ACC112 (cell line): Measurements from ENCODE around the gene SPTAN1.

Experiments used
- H2AFZ ChIP-seq: fragments of 200-600 bp; sonication (generic); one replicate; pipeline ENCODE4 v1.6.0; 2017; ENCODE audit warnings: antibody characterized with exemption, low read length; ENCODE audit not compliant: unreplicated experiment
- H3K27ac ChIP-seq: fragments of 200-600 bp; sonication (generic); 2 replicates; pipeline ENCODE4 v1.5.1; 2014; ENCODE audit warnings: low read depth, mild to moderate bottlenecking, antibody characterized with exemption, low read length, moderate library complexity
- H3K27me3 ChIP-seq: fragments of 200-600 bp; sonication (generic); 2 replicates; pipeline ENCODE4 v1.6.1; 2014; ENCODE audit warnings: mild to moderate bottlenecking, antibody characterized with exemption, low read length, moderate library complexity, mixed read lengths; ENCODE audit not compliant: insufficient read depth
- H3K36me3 ChIP-seq: fragments of 200-600 bp; sonication (generic); 2 replicates; pipeline ENCODE4 v1.6.1; 2016; ENCODE audit warnings: mild to moderate bottlenecking, antibody characterized with exemption, low read length, moderate library complexity, mixed read lengths; ENCODE audit not compliant: insufficient read depth
- H3K4me1 ChIP-seq: fragments of 200-600 bp; sonication (generic); one replicate; pipeline ENCODE4 v1.6.1; 2016; ENCODE audit warnings: low read length, mixed read lengths; ENCODE audit not compliant: insufficient read depth, unreplicated experiment, control insufficient read depth
- H3K4me3 ChIP-seq: fragments of 200-600 bp; sonication (generic); 2 replicates; pipeline ENCODE4 v1.5.1; 2014; ENCODE audit warnings: mild to moderate bottlenecking, low read depth, low read length
- H3K79me2 ChIP-seq: fragments of 200-600 bp; sonication (generic); one replicate; pipeline ENCODE4 v1.6.0; 2016; ENCODE audit warnings: low read length; ENCODE audit not compliant: control insufficient read depth, unreplicated experiment, insufficient read depth

Gene SPTAN1

DNA sequence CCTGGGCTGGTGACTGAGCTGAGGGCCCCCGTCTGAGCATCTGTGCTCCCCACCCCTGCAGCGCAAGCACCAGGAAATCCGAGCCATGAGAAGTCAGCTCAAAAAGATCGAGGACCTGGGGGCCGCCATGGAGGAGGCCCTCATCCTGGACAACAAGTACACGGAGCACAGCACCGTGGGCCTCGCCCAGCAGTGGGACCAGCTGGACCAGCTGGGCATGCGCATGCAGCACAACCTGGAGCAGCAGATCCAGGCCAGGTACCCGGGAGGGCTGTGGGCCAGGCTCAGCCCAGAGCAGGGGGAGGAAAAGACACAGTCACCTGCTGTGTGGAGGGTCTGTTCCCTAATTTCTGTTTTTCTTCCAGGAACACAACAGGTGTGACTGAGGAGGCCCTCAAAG lies 79.7 kb downstream of the SPTAN1 start:
- H3K4me1 ChIP-seq, result peaks cover 33% of the 10 kb centered on the region
- no peak overlapping the region for H3K4me3 ChIP-seq
- H3K27ac ChIP-seq, result no peak overlapping the region
- no peaks in the 10 kb centered on the region for H3K79me2 ChIP-seq
- H2AFZ ChIP-seq, result no peak overlapping the region
- no peaks in the 10 kb centered on the region for H3K27me3 ChIP-seq
- H3K36me3 ChIP-seq, result peaks cover 6% of the 10 kb centered on the region; the same call in 1 of the 2 replicates

- Histone ChIP-seq H3K36me3 (peaks cover 6% of the 10 kb centered on the region; the same call in 1 of the 2 replicates), H3K27ac (no peak overlapping the region), H3K27me3 (no peaks in the 10 kb centered on the region), H3K79me2 (no peaks in the 10 kb centered on the region), H3K4me3 (no peak overlapping the region), H2AFZ (no peak overlapping the region), H3K4me1 (peaks cover 33% of the 10 kb centered on the region)
These were observed 80.1 kb downstream of the SPTAN1 start for GRCh38 chr9:128632486-128632885.

DNA sequence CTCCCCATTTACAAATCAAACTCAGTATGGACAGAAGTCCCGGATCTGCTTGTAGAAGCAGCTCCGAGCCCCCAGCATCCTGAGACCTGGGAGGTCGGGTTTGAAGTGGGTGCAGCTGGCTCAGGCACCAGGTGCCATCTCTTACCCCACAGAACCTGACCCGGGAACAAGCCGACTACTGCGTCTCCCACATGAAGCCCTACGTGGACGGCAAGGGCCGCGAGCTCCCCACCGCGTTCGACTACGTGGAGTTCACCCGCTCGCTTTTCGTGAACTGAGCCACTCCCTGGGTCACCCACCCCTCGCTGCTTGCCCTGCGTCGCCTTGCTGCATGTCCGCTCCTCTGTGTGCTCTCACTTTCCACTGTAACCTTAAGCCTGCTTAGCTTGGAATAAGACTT lies 80.7 kb downstream of the SPTAN1 start:
- Histone ChIP-seq H3K36me3 (peaks cover 6% of the 10 kb centered on the region; the same call in 1 of the 2 replicates), H2AFZ (no peak overlapping the region), H3K27ac (no peak overlapping the region), H3K27me3 (no peaks in the 10 kb centered on the region), H3K79me2 (no peaks in the 10 kb centered on the region), H3K4me1 (peaks cover 33% of the 10 kb centered on the region), H3K4me3 (no peak overlapping the region)

DNA sequence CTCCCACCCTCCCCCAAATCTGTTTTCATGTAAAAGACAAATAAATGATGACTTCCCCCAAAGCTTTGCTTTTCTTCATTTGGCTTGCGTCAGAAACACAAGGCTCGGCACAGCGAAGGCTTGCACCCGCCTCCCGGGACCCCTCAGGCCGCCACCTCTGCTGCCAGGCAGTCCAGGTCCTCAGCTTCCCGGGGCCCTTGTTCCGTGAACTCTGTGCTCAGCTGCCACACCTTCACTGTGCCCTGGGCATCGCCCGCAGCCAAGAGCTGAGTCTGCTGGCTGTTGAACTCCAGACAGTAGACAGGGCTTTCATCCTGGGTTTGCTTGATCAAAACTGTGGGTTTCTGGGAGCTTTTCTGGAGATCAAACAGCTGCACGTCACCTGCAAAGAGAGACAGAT lies 81.2 kb downstream of the SPTAN1 start:
- H3K27me3 ChIP-seq, result no peaks in the 10 kb centered on the region
- no peak overlapping the region for H2AFZ ChIP-seq
- H3K4me1 ChIP-seq, result peaks cover 29% of the 10 kb centered on the region
- peaks cover 6% of the 10 kb centered on the region; the same call in 1 of the 2 replicates for H3K36me3 ChIP-seq
- no peak overlapping the region for H3K4me3 ChIP-seq
- no peak overlapping the region for H3K27ac ChIP-seq
- no peaks in the 10 kb centered on the region for H3K79me2 ChIP-seq

DNA sequence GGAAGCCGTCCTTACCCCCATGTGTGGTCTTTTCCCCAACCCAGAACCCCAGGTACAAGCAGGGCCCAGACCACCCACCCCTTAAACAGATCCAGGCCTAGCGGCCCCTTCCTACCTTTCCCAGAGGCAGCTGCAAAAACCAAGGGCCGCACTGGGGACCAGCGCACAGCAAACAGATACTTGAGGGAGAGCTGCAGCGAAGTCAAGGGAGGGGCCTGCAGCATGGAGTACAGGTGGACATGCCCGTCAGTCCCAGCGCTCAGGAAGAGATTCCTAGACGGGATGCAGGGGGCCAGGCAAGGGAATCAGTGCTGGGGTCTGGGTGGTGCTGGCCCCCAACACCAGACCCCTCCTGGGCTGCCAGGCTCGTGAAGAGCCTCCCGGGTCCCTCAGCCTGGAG lies 81.7 kb downstream of the SPTAN1 start:
- H3K4me1 ChIP-seq, result peaks cover 28% of the 10 kb centered on the region
- no peaks in the 10 kb centered on the region for H3K27me3 ChIP-seq
- no peak overlapping the region for H2AFZ ChIP-seq
- no peak overlapping the region for H3K27ac ChIP-seq
- peaks cover 6% of the 10 kb centered on the region; the same call in 1 of the 2 replicates for H3K36me3 ChIP-seq
- H3K4me3 ChIP-seq, result no peak overlapping the region
- H3K79me2 ChIP-seq, result no peaks in the 10 kb centered on the region

DNA sequence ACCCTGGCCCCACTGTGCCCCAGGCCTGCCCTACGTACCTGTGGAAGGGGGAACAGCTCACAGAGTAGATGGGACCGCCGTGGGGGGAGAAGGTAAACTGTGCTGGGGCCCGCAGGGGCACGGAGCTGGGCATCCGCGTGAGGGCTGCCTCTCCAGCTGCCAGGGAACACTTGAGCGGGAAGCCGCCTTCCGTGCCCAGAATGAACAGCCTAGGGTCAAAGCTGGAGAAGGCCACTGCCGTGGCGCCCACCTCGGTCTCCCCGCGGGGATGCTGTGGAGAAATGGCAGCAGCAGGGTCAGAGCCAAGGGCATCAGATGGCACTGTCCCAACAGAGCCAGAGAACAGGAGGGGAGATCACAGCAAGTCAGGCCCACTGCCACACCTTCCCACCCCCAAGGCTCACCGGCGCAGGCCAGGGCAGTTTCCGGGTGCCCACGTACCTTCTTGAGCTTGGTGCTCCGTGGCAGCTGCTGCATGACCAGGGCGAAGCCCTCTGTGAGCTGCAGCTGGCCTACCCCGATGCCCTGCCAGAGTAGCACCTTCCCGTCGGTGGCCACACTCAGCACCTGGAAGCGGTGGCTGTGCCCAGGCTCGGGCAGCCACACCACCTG lies 82.4 kb downstream of the SPTAN1 start:
- Histone ChIP-seq H3K27ac (no peak overlapping the region; the same call in 1 of the 2 replicates), H3K27me3 (no peaks in the 10 kb centered on the region), H3K79me2 (no peaks in the 10 kb centered on the region), H3K36me3 (peaks cover 4% of the 10 kb centered on the region; the same call in 1 of the 2 replicates), H3K4me1 (peaks cover 22% of the 10 kb centered on the region), H3K4me3 (no peak overlapping the region), H2AFZ (no peak overlapping the region)

DNA sequence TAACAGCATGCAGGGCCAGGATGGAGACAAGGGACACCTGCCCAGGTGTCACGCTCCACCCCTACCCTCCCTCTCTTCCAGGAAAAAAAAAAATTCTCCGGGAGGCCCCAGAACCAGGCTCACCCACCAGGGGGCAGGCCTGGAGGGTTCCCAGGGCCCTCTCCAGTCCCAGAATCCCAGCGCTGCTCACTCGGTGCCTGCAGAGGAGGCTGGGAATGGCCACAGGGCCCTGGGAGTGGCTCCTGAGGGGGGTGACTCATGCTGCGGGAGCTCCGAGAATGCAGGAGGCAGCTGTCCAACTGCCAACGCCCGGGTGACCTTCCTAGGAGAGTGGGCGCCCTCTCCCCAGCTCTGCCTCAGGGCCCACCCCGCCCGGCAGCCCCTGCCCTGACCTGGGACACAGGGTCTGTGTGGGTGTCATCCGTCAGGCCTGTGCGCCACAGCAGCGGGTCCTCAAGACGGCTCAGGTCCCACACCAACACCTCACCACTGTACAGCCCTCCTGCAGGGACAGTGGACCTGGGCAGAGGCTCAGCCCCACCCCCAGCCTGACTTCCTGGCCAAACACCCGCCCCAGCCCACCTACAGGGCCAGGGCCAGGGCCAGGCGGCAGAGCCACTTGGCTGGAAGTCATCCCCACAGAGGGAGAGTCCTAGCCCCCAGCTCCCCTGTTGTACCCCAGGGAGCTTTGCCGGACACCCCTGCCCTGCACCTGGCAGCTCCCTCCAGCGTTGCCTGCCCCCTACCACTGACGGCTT lies 83.1 kb downstream of the SPTAN1 start:
- no peaks in the 10 kb centered on the region for H3K27me3 ChIP-seq
- peak overlapping the region; percentile 64 for H3K27ac ChIP-seq
- H3K4me1 ChIP-seq, result peaks cover 22% of the 10 kb centered on the region
- peak overlapping the region; percentile 16; the same call in 1 of the 2 replicates for H3K4me3 ChIP-seq
- no peaks in the 10 kb centered on the region for H3K79me2 ChIP-seq
- H3K36me3 ChIP-seq, result 0 out of 2 replicates have a peak, but pooled peaks cover 3% of the 10 kb centered on the region
- H2AFZ ChIP-seq, result no peak overlapping the region

DNA sequence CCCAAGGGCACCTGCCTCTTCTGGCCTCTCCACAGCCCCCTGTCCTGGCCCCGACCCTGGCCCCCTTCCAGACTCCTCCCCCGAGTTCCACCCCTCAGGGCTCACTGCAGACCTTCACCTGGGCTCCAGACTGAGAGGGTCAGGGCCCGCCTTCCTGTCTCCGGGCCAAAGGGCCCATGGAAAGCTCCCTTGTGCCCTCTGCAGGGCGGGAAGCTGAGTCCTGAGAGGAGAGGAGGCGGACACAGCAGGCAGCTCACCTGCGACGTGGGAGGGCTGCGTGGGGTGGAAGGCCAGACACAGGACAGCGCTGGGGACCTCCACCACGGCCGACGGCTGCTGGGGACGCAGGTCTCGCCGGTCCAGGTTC lies 83.6 kb downstream of the SPTAN1 start:
- no peak overlapping the region for H2AFZ ChIP-seq
- H3K36me3 ChIP-seq, result 0 out of 2 replicates have a peak, but pooled peaks cover 3% of the 10 kb centered on the region
- H3K27ac ChIP-seq, result peak overlapping the region; percentile 64
- peak overlapping the region; percentile 16; the same call in 1 of the 2 replicates for H3K4me3 ChIP-seq
- H3K79me2 ChIP-seq, result no peaks in the 10 kb centered on the region
- peaks cover 22% of the 10 kb centered on the region for H3K4me1 ChIP-seq
- H3K27me3 ChIP-seq, result no peaks in the 10 kb centered on the region

- no peak overlapping the region for H2AFZ ChIP-seq
- H3K79me2 ChIP-seq, result no peaks in the 10 kb centered on the region
- H3K4me3 ChIP-seq, result no peak overlapping the region
- H3K27ac ChIP-seq, result no peak overlapping the region
- no peaks in the 10 kb centered on the region for H3K36me3 ChIP-seq
- peaks cover 22% of the 10 kb centered on the region for H3K4me1 ChIP-seq
- no peaks in the 10 kb centered on the region for H3K27me3 ChIP-seq
These were observed 84.5 kb downstream of the SPTAN1 start for GRCh38 chr9:128636556-128637530.

- no peak overlapping the region for H3K27ac ChIP-seq
- no peaks in the 10 kb centered on the region for H3K36me3 ChIP-seq
- no peaks in the 10 kb centered on the region for H3K79me2 ChIP-seq
- no peak overlapping the region for H2AFZ ChIP-seq
- no peaks in the 10 kb centered on the region for H3K27me3 ChIP-seq
- no peak overlapping the region for H3K4me3 ChIP-seq
- H3K4me1 ChIP-seq, result peaks cover 22% of the 10 kb centered on the region
These were observed 85.3 kb downstream of the SPTAN1 start for GRCh38 chr9:128637656-128638055.
